Mesendoderm (in vitro differentiated cells): Measurements from ENCODE around the gene HDAC4.

Experiments
- DNase-seq: peaks from one replicate; pipeline ENCODE4 v3.0.0; 2013
- H2AK5ac ChIP-seq: 2 replicates; pipeline ENCODE4 v1.6.1; 2013; ENCODE audit warnings: low read length, inconsistent platforms
- H2BK120ac ChIP-seq: 2 replicates; pipeline ENCODE4 v1.6.1; 2013; ENCODE audit warnings: low read depth, mild to moderate bottlenecking, low read length, moderate library complexity, mixed read lengths
- H2BK15ac ChIP-seq: replicated peaks from 2 replicates; pipeline ENCODE4 v1.6.1; 2013; ENCODE audit warnings: low read depth, mild to moderate bottlenecking, moderate library complexity
- H2BK5ac ChIP-seq: 2 replicates; pipeline ENCODE4 v1.6.1; 2013; ENCODE audit warnings: low read length, inconsistent platforms
- H3K18ac ChIP-seq: 2 replicates; pipeline ENCODE4 v1.6.1; 2013; ENCODE audit warnings: mild to moderate bottlenecking, low read length, mixed read lengths
- H3K23ac ChIP-seq: one replicate; pipeline ENCODE4 v1.6.1; 2013; ENCODE audit warnings: low read length
- H3K27ac ChIP-seq: 2 replicates; pipeline ENCODE4 v1.5.1; 2013; ENCODE audit warnings: low read depth, mild to moderate bottlenecking, inconsistent platforms, low read length, moderate library complexity
- H3K27me3 ChIP-seq: 2 replicates; pipeline ENCODE4 v1.6.1; 2013; ENCODE audit warnings: low read length, control low read depth, mild to moderate bottlenecking, inconsistent platforms; ENCODE audit not compliant: insufficient read depth, poor library complexity
- H3K36me3 ChIP-seq: 2 replicates; pipeline ENCODE4 v1.6.1; 2013; ENCODE audit warnings: low read length, inconsistent platforms; ENCODE audit not compliant: control insufficient read depth, insufficient read depth
- H3K4ac ChIP-seq: one replicate; pipeline ENCODE4 v1.6.1; 2013; ENCODE audit warnings: low read depth, mild to moderate bottlenecking, low read length, moderate library complexity
- H3K4me1 ChIP-seq: 2 replicates; pipeline ENCODE4 v1.6.1; 2013; ENCODE audit warnings: low read depth, low read length, inconsistent platforms; ENCODE audit not compliant: control insufficient read depth
- H3K4me2 ChIP-seq: 2 replicates; pipeline ENCODE4 v1.6.1; 2013; ENCODE audit warnings: low read length
- H3K4me3 ChIP-seq: 2 replicates; pipeline ENCODE4 v1.5.1; 2013; ENCODE audit warnings: mild to moderate bottlenecking, low read length
- H3K56ac ChIP-seq: one replicate; pipeline ENCODE4 v1.6.1; 2013; ENCODE audit warnings: low read length
- H3K79me1 ChIP-seq: 2 replicates; pipeline ENCODE4 v1.6.1; 2013; ENCODE audit warnings: low read length, inconsistent platforms
- H3K79me2 ChIP-seq: 2 replicates; pipeline ENCODE4 v1.6.1; 2013; ENCODE audit warnings: mild to moderate bottlenecking, low read length; ENCODE audit not compliant: control insufficient read depth, insufficient read depth
- H3K9ac ChIP-seq: 2 replicates; pipeline ENCODE4 v1.6.1; 2013; ENCODE audit warnings: low read length, inconsistent platforms
- H4K5ac ChIP-seq: one replicate; pipeline ENCODE4 v1.6.1; 2013; ENCODE audit warnings: low read length
- H4K8ac ChIP-seq: one replicate; pipeline ENCODE4 v1.6.1; 2013; ENCODE audit warnings: low read depth, mild to moderate bottlenecking, control low read depth, low read length, moderate library complexity
- WGBS: extraction: QIAGEN DNeasy Blood & Tissue Kit; methylation state at CpG from one replicate; pipeline ENCODE4 v1.1.7; 2013; ENCODE audit warnings: low lambda C conversion rate, missing lambda C conversion rate; ENCODE audit not compliant: insufficient coverage; ENCODE audit errors: extremely low coverage; 5-methylcytosine and 5-hydroxymethylcytosine counted together

The HDAC4 gene

GRCh38 chr2:239199041-239199768 is 201.6 kb downstream of the HDAC4 start:
- H2BK120ac ChIP-seq: no peak overlapping the region
- H2BK15ac ChIP-seq: no peak overlapping the region
- H2BK5ac ChIP-seq: no peak overlapping the region
- no peak overlapping the region for H3K23ac ChIP-seq
- H3K18ac ChIP-seq: no peak overlapping the region
- H3K9ac ChIP-seq: no peak overlapping the region
- no peak overlapping the region for H3K4me2 ChIP-seq
- no peak overlapping the region for H3K4ac ChIP-seq
- no peak overlapping the region for H2AK5ac ChIP-seq
- H3K27ac ChIP-seq: no peak overlapping the region
- no peak overlapping the region for H4K5ac ChIP-seq
- H3K4me1 ChIP-seq: no peaks in the 10 kb centered on the region
- no peaks in the 10 kb centered on the region for H3K36me3 ChIP-seq
- WGBS: no CpG with 5 or more reads among the region's 21 CpGs
- H3K4me3 ChIP-seq: no peak overlapping the region
- DNase-seq: no peak
- no peaks in the 10 kb centered on the region for H3K79me1 ChIP-seq
- no peaks in the 10 kb centered on the region for H3K79me2 ChIP-seq
- no peak overlapping the region for H4K8ac ChIP-seq
- no peak overlapping the region for H3K56ac ChIP-seq
- no peaks in the 10 kb centered on the region for H3K27me3 ChIP-seq

GRCh38 chr2:239198221-239198620 is 202.6 kb downstream of the HDAC4 start:
- Histone ChIP-seq H3K27me3 (no peaks in the 10 kb centered on the region), H3K27ac (no peak overlapping the region), H3K4me3 (no peak overlapping the region), H3K4me1 (no peaks in the 10 kb centered on the region), H2BK120ac (no peak overlapping the region), H4K5ac (no peak overlapping the region), H3K4ac (no peak overlapping the region), H3K23ac (no peak overlapping the region), H3K4me2 (no peak overlapping the region), H3K18ac (no peak overlapping the region), H4K8ac (no peak overlapping the region), H2BK5ac (no peak overlapping the region), H3K9ac (no peak overlapping the region), H3K79me1 (no peaks in the 10 kb centered on the region), H2AK5ac (no peak overlapping the region), H3K56ac (no peak overlapping the region), H3K79me2 (no peaks in the 10 kb centered on the region), H3K36me3 (no peaks in the 10 kb centered on the region), H2BK15ac (no peak overlapping the region)
- DNase-seq: no peak
- no CpG with 5 or more reads among the region's 8 CpGs for WGBS

- H3K79me2 ChIP-seq: no peaks in the 10 kb centered on the region
- H2AK5ac ChIP-seq: no peak overlapping the region
- no peak overlapping the region for H3K23ac ChIP-seq
- H2BK5ac ChIP-seq: no peak overlapping the region
- no peaks in the 10 kb centered on the region for H3K36me3 ChIP-seq
- no CpG with 5 or more reads among the region's 19 CpGs for WGBS
- no peak overlapping the region for H4K8ac ChIP-seq
- no peak overlapping the region for H3K4ac ChIP-seq
- no peak for DNase-seq
- no peak overlapping the region for H3K27ac ChIP-seq
- H3K79me1 ChIP-seq: no peaks in the 10 kb centered on the region
- no peak overlapping the region for H2BK15ac ChIP-seq
- H3K56ac ChIP-seq: no peak overlapping the region
- no peak overlapping the region for H2BK120ac ChIP-seq
- H3K4me3 ChIP-seq: no peak overlapping the region
- no peak overlapping the region for H3K9ac ChIP-seq
- H3K4me2 ChIP-seq: no peak overlapping the region
- H3K27me3 ChIP-seq: no peaks in the 10 kb centered on the region
- H4K5ac ChIP-seq: no peak overlapping the region
- no peak overlapping the region for H3K18ac ChIP-seq
- no peaks in the 10 kb centered on the region for H3K4me1 ChIP-seq
These were observed 203.7 kb downstream of the HDAC4 start for GRCh38 chr2:239197146-239197545.

GRCh38 chr2:239196474-239197021 is 204.3 kb downstream of the HDAC4 start:
- Histone ChIP-seq H4K5ac (no peak overlapping the region), H3K4me2 (no peak overlapping the region), H3K27ac (no peak overlapping the region), H3K56ac (no peak overlapping the region), H3K23ac (no peak overlapping the region), H3K4me3 (no peak overlapping the region), H2BK5ac (no peak overlapping the region), H2AK5ac (no peak overlapping the region), H4K8ac (no peak overlapping the region), H3K36me3 (no peaks in the 10 kb centered on the region), H3K9ac (no peak overlapping the region), H3K79me2 (no peaks in the 10 kb centered on the region), H2BK120ac (no peak overlapping the region), H3K27me3 (no peaks in the 10 kb centered on the region), H3K4me1 (no peaks in the 10 kb centered on the region), H2BK15ac (no peak overlapping the region), H3K79me1 (no peaks in the 10 kb centered on the region), H3K4ac (no peak overlapping the region), H3K18ac (no peak overlapping the region)
- no CpG with 5 or more reads among the region's 17 CpGs for WGBS
- DNase-seq: no peak

GRCh38 chr2:239195992-239196391 is 204.8 kb downstream of the HDAC4 start:
- no peaks in the 10 kb centered on the region for H3K27me3 ChIP-seq
- no peak overlapping the region for H3K27ac ChIP-seq
- no peak overlapping the region for H3K4me2 ChIP-seq
- no peak overlapping the region for H2AK5ac ChIP-seq
- H2BK15ac ChIP-seq: no peak overlapping the region
- no peak overlapping the region for H3K23ac ChIP-seq
- no peaks in the 10 kb centered on the region for H3K79me1 ChIP-seq
- H3K79me2 ChIP-seq: no peaks in the 10 kb centered on the region
- no peak overlapping the region for H2BK5ac ChIP-seq
- no peak overlapping the region for H3K18ac ChIP-seq
- H3K4ac ChIP-seq: no peak overlapping the region
- no peak overlapping the region for H3K56ac ChIP-seq
- H3K4me1 ChIP-seq: no peaks in the 10 kb centered on the region
- H2BK120ac ChIP-seq: no peak overlapping the region
- H3K36me3 ChIP-seq: no peaks in the 10 kb centered on the region
- DNase-seq: no peak
- H4K5ac ChIP-seq: no peak overlapping the region
- H4K8ac ChIP-seq: no peak overlapping the region
- H3K4me3 ChIP-seq: no peak overlapping the region
- H3K9ac ChIP-seq: no peak overlapping the region
- no CpG with 5 or more reads among the region's 4 CpGs for WGBS
